HepG2 (cell line): Measurements from ENCODE around the gene KLK7. TPM values are rescaled to one million over a fixed set of nuclear protein-coding genes. Genes with fewer than 3 reads are reported as not detected.

Source experiments
- ATAC-seq: fragments of 200-7000 bp; cut with Tn5 transposase; 3 replicates; pipeline ENCODE4 v1.9.1; 2020; ENCODE audit warnings: mild to moderate bottlenecking, moderate library complexity
- BruUV-seq: library from RNA; stranded (reverse); fragments of 400-500 nt; replicated peaks from 2 replicates; lab custom pipeline; 2021; lab: Mats Ljungman, UMichigan
- CTCF ChIA-PET: fragments of 300-600 bp; formaldehyde crosslinking; extraction: SDS; loops from one replicate; lab custom pipeline; 2021; ENCODE audit warnings: low total read pairs, inconsistent platforms, low intra/inter-chr PET ratio; lab: Yijun Ruan, JAX
- POLR2A ChIA-PET: fragments of 350-600 bp; sonication (Branson Sonifier 250); formaldehyde crosslinking; loops from one replicate; lab custom pipeline; 2020; ENCODE audit warnings: antibody characterized with exemption, inconsistent platforms; lab: Yijun Ruan, JAX
- DNase-seq: peaks from one replicate; pipeline ENCODE4 v3.0.0-alpha.2; 2015; ENCODE audit warnings: low spot score
- FAIRE-seq: peaks from 3 replicates; lab custom pipeline; 2011; peaks lifted over from hg19 to GRCh38; lab: Jason Lieb, UNC
- H2AFZ ChIP-seq: one replicate; pipeline ENCODE4 v1.6.1; 2011; ENCODE audit warnings: low read length, inconsistent platforms
- H3K27ac ChIP-seq: fragments of 300-600 bp; 3 replicates; pipeline ENCODE4 v1.8.0; 2011; ENCODE audit warnings: mixed run types, mild to moderate bottlenecking, mixed read lengths, low read length, inconsistent platforms; ENCODE audit not compliant: insufficient read depth; ENCODE audit errors: extremely low read length
- H3K27me3 ChIP-seq, 2 experiments: fragments of 200-600 bp in 1 of 2; 2 replicates in 1 of 2; 3 replicates in 1 of 2; pipeline versions ENCODE4 v1.6.0 to v1.8.0; 2011; ENCODE audit warnings: low read length in 2 of 2, mild to moderate bottlenecking in 2 of 2, moderate library complexity in 2 of 2, inconsistent platforms in 1 of 2; ENCODE audit not compliant: insufficient read depth in 2 of 2, control insufficient read depth in 1 of 2
- H3K36me3 ChIP-seq, 2 experiments: fragments of 200-600 bp in 1 of 2; replicated peaks in 1 of 2; 2 replicates in 1 of 2; 3 replicates in 1 of 2; pipeline versions ENCODE4 v1.5.1 to v1.8.0; 2011; ENCODE audit warnings: low read length in 2 of 2, inconsistent platforms in 1 of 2; ENCODE audit not compliant: insufficient read depth in 2 of 2, control insufficient read depth in 1 of 2
- H3K4me1 ChIP-seq: 2 replicates; pipeline ENCODE4 v1.5.1; 2012; ENCODE audit warnings: low read length, inconsistent platforms; ENCODE audit not compliant: insufficient read depth
- H3K4me2 ChIP-seq: 2 replicates; pipeline ENCODE4 v1.6.0; 2011; ENCODE audit warnings: low read depth, low read length, inconsistent platforms
- H3K4me3 ChIP-seq, 3 experiments: fragments of 200-600 bp in 1 of 3; sonication (generic), shearing (Covaris generic) in 1 of 3; replicated peaks in 1 of 3; 2 replicates each; pipeline ENCODE4 v1.5.1; 2011 to 2016; ENCODE audit warnings: low read length in 3 of 3, inconsistent platforms in 2 of 3, low read depth in 2 of 3, mild to moderate bottlenecking in 2 of 3, control low read depth in 1 of 3, mixed read lengths in 1 of 3; ENCODE audit not compliant: insufficient read depth in 1 of 3
- H3K79me2 ChIP-seq: one replicate; pipeline ENCODE4 v1.6.1; 2011; ENCODE audit warnings: low read length, inconsistent platforms; ENCODE audit not compliant: insufficient read depth
- H3K9ac ChIP-seq: 2 replicates; pipeline ENCODE4 v1.6.0; 2011; ENCODE audit warnings: mild to moderate bottlenecking, low read depth, low read length, inconsistent platforms; ENCODE audit not compliant: insufficient read depth
- H3K9me3 ChIP-seq: 2 replicates; pipeline ENCODE4 v1.5.1; 2012; ENCODE audit warnings: mild to moderate bottlenecking, low read length
- H4K20me1 ChIP-seq: 2 replicates; pipeline ENCODE4 v1.6.0; 2011; ENCODE audit warnings: inconsistent platforms, mild to moderate bottlenecking, low read length, moderate library complexity; ENCODE audit not compliant: insufficient read depth
- ESRRA ChIP-seq: sonication (generic); formaldehyde crosslinking; IDR thresholded peaks from 2 replicates; pipeline ENCODE4 v1.5.1; 2020; ENCODE audit warnings: mild to moderate bottlenecking, low read depth, missing genetic modification reagents
- NONO ChIP-seq, 2 experiments: fragments of 450-650 bp in 1 of 2; sonication (generic) in 1 of 2; formaldehyde crosslinking in 1 of 2; IDR thresholded peaks in 1 of 2; conservative IDR thresholded peaks in 1 of 2; 2 replicates each; pipeline versions ENCODE4 v1.6.1 to v1.8.0; 2017 to 2022; ENCODE audit warnings: mild to moderate bottlenecking in 1 of 2, missing genetic modification reagents in 1 of 2, moderate library complexity in 1 of 2
- RFX3 ChIP-seq: IDR thresholded peaks from 2 replicates; pipeline ENCODE4 v1.6.1; 2016; ENCODE audit warnings: missing biosample characterization, missing genetic modification reagents
- ZNF329 ChIP-seq: sonication (generic); formaldehyde crosslinking; IDR thresholded peaks from 2 replicates; pipeline ENCODE4 v1.9.0; 2021; ENCODE audit warnings: low read depth, mild to moderate bottlenecking, missing genetic modification reagents
- ZNF513 ChIP-seq: sonication (generic); formaldehyde crosslinking; conservative IDR thresholded peaks from 2 replicates; pipeline ENCODE4 v1.5.0; 2020; ENCODE audit warnings: missing genetic modification reagents
- ZNF670 ChIP-seq: sonication (generic); formaldehyde crosslinking; IDR thresholded peaks from 2 replicates; pipeline ENCODE4 v1.8.0; 2022; ENCODE audit warnings: mild to moderate bottlenecking, missing genetic modification reagents, borderline replicate concordance
- ZNF772 ChIP-seq: sonication (generic); formaldehyde crosslinking; IDR thresholded peaks from 2 replicates; pipeline ENCODE4 v1.5.0; 2020; ENCODE audit warnings: mild to moderate bottlenecking, missing genetic modification reagents
- ZNF776 ChIP-seq: sonication (generic); formaldehyde crosslinking; IDR thresholded peaks from 2 replicates; pipeline ENCODE4 v1.4.0; 2020; ENCODE audit warnings: mild to moderate bottlenecking, missing genetic modification reagents
- ZNF83 ChIP-seq: sonication (generic); formaldehyde crosslinking; IDR thresholded peaks from 2 replicates; pipeline ENCODE4 v1.4.0; 2020; ENCODE audit warnings: missing genetic modification reagents, mild to moderate bottlenecking, borderline replicate concordance
- ZNF883 ChIP-seq: sonication (generic); formaldehyde crosslinking; IDR thresholded peaks from 2 replicates; pipeline ENCODE4 v1.5.1; 2020; ENCODE audit warnings: mild to moderate bottlenecking, missing genetic modification reagents; ENCODE audit errors: not compliant biosample characterization
- ZSCAN9 ChIP-seq: IDR thresholded peaks from 2 replicates; pipeline ENCODE4 v1.6.1; 2016; ENCODE audit warnings: borderline replicate concordance
- WGBS: methylation state at CpG from one replicate; pipeline ENCODE4 v1.1.6; 2017; ENCODE audit warnings: low lambda C conversion rate; 5-methylcytosine and 5-hydroxymethylcytosine counted together
- in situ Hi-C: cut with HindIII; loops from 2 replicates; pipeline ENCODE4 v1.10.0; 2017; ENCODE audit warnings: low pct_unique_long_range_greater_than_20kb; ENCODE audit not compliant: extremely low pct_ligation_motif_present
- intact Hi-C: fragments of 100-400 bp; cut with micrococcal nuclease; formaldehyde crosslinking; loops from one replicate; pipeline ENCODE4 v1.10.0; 2022; ENCODE audit not compliant: unreplicated experiment
- polyA plus RNA-seq, 8 experiments: library from polyadenylated mRNA; depleted of rRNA in 3 of 8; stranded (reverse) in 7 of 8; unstranded in 1 of 8; fragments of >200 nt; fragmentation: Illumina TruSeq in 4 of 8; extraction: Trizol in 4 of 8; gene quantifications; 2 replicates each; pipeline versions ENCODE4 v1.2.1 to v1.2.3, GENCODE V29; 2011 to 2016; ENCODE audit warnings: low read depth in 4 of 8, missing spikeins in 1 of 8, mixed read lengths in 1 of 8; ENCODE audit not compliant: insufficient read depth in 1 of 8
- total RNA-seq, 5 experiments: library from RNA; depleted of rRNA; stranded (reverse); fragments of >200 nt; fragmentation: Illumina TruSeq; extraction: Trizol; gene quantifications; 2 replicates each; pipeline ENCODE4 v1.2.3, GENCODE V29; 2016; ENCODE audit warnings: low read depth in 1 of 5
- TF ChIP-seq, protein P1 (sequence below): sonication (generic); formaldehyde crosslinking; IDR thresholded peaks from 2 replicates; pipeline ENCODE4 v1.5.1; 2020; ENCODE audit warnings: mild to moderate bottlenecking, missing genetic modification reagents

The KLK7 gene
- total and polyA plus RNA-seq, 2 of the 13 experiments (the other 11 are each of a cell fraction or from before 2014, with no cell fraction given): not detected

GRCh38 chr19:51010066-51010795, 26.5 kb upstream of the KLK7 start:
- intact Hi-C loops: loop anchor here (10.0 kb wide), 1 partner anchor 75 kb away; no protein-coding TSS in a partner anchor
- no peaks in the 10 kb centered on the region for H3K79me2 ChIP-seq

More at GRCh38 chr19:51010066-51010795, 26.5 kb upstream of the KLK7 start:
- DNase-seq: no peak
- FAIRE-seq: no peak
- WGBS: under 1% methylated on average over 4 of the region's 4 CpGs
- in situ Hi-C loops: no loop called here
- Histone ChIP-seq H3K9ac (no peak overlapping the region), H3K27ac (no peak overlapping the region), H2AFZ (no peak overlapping the region), H3K4me2 (no peak overlapping the region), H3K27me3 (peaks cover 1 to 7% of the 10 kb centered on the region in 2 experiments; a peak in 2 of 5 replicates), H3K4me3 (no peak overlapping the region), H3K36me3 (no peaks in the 10 kb centered on the region), H3K4me1 (no peaks in the 10 kb centered on the region), H4K20me1 (no peaks in the 10 kb centered on the region), H3K9me3 (no peaks in the 10 kb centered on the region)
- BruUV-seq: no TSS peak
- ChIA-PET POLR2A (no interaction called here), CTCF (no interaction called here)
- TF ChIP-seq ESRRA (no peak), ZNF776 (CRISPR knock-in tag) (no peak), ZNF329 (no peak), NONO (IDR thresholded peaks at IDR 0.05) (no peak), NONO (CRISPR knock-in tag; conservative IDR thresholded peaks at IDR 0.05) (no peak), ZNF670 (CRISPR knock-in tag) (no peak), ZNF883 (CRISPR knock-in tag) (no peak), ZSCAN9 (no peak), RFX3 (CRISPR knock-in tag) (no peak), ZNF772 (CRISPR knock-in tag) (no peak), ZNF513 (no peak), ZNF83 (CRISPR knock-in tag) (no peak)
- TF ChIP-seq, protein P1, sequence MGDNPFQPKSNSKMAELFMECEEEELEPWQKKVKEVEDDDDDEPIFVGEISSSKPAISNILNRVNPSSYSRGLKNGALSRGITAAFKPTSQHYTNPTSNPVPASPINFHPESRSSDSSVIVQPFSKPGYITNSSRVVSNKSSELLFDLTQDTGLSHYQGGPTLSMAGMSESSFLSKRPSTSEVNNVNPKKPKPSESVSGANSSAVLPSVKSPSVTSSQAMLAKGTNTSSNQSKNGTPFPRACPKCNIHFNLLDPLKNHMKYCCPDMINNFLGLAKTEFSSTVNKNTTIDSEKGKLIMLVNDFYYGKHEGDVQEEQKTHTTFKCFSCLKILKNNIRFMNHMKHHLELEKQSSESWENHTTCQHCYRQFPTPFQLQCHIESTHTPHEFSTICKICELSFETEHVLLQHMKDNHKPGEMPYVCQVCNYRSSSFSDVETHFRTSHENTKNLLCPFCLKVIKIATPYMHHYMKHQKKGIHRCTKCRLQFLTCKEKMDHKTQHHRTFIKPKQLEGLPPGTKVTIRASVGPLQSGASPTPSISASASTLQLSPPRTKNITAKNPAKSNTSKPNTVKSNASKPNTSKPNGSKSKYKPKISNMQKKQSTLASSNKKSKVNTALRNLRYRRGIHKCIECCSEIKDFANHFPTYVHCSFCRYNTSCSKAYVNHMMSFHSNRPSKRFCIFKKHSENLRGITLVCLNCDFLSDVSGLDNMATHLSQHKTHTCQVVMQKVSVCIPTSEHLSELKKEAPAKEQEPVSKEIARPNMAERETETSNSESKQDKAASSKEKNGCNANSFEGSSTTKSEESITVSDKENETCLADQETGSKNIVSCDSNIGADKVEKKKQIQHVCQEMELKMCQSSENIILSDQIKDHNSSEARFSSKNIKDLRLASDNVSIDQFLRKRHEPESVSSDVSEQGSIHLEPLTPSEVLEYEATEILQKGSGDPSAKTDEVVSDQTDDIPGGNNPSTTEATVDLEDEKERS (CRISPR knock-in tag): no peak
- ATAC-seq: no peak
